HG03378 (cell line): Measurements from ENCODE around the gene SH2D4B.
"Not testable (repeated sequence)": the region's sequence is repeated elsewhere in the genome, so short reads cannot be mapped to it uniquely, and the experiment has no call there.

ENCODE experiments used
- ATAC-seq: cut with Tn5 transposase; IDR thresholded peaks from one replicate; pipeline ENCODE4 v1.9.1; 2021; ENCODE audit warnings: mild to moderate bottlenecking, moderate library complexity; ENCODE audit not compliant: unreplicated experiment

The SH2D4B gene

GRCh38 chr10:80542053-80542452 lies 4.4 kb downstream of the SH2D4B start:
- ATAC-seq: no peak

- no peak for ATAC-seq
Observed at GRCh38 chr10:80542652-80543318, 5.1 kb downstream of the SH2D4B start.

GRCh38 chr10:80543319-80543672 lies 5.6 kb downstream of the SH2D4B start:
- ATAC-seq: not testable (repeated sequence)

- ATAC-seq: no peak
Observed at GRCh38 chr10:80544316-80544953, 6.7 kb downstream of the SH2D4B start.

- no peak for ATAC-seq
Observed at GRCh38 chr10:80545258-80545881, 7.7 kb downstream of the SH2D4B start.

GRCh38 chr10:80552151-80552646 lies 14.5 kb downstream of the SH2D4B start:
- ATAC-seq: no peak

- ATAC-seq: no peak
Observed at GRCh38 chr10:80553436-80553835, 15.7 kb downstream of the SH2D4B start.

- no peak for ATAC-seq
Observed at GRCh38 chr10:80554050-80554449, 16.3 kb downstream of the SH2D4B start.

- ATAC-seq: no peak
Observed at GRCh38 chr10:80555415-80555814, 17.7 kb downstream of the SH2D4B start.

GRCh38 chr10:80561950-80562349 lies 24.2 kb downstream of the SH2D4B start:
- no peak for ATAC-seq

GRCh38 chr10:80567292-80567691 lies 29.6 kb downstream of the SH2D4B start:
- ATAC-seq: no peak

- ATAC-seq: no peak
Observed at GRCh38 chr10:80569131-80569895, 31.6 kb downstream of the SH2D4B start.

- ATAC-seq: no peak
Observed at GRCh38 chr10:80571352-80571751, 33.6 kb downstream of the SH2D4B start.

GRCh38 chr10:80579181-80579763 lies 41.6 kb downstream of the SH2D4B start:
- ATAC-seq: no peak

GRCh38 chr10:80579849-80580637 lies 42.3 kb downstream of the SH2D4B start:
- no peak for ATAC-seq

- no peak for ATAC-seq
Observed at GRCh38 chr10:80580638-80581468, 43.2 kb downstream of the SH2D4B start.

- no peak for ATAC-seq
Observed at GRCh38 chr10:80581469-80581835, 43.8 kb downstream of the SH2D4B start.

GRCh38 chr10:80582286-80582960 lies 44.7 kb downstream of the SH2D4B start:
- no peak for ATAC-seq

GRCh38 chr10:80583685-80584084 lies 46.0 kb downstream of the SH2D4B start:
- ATAC-seq: no peak
